IMR-90 (cell line): ENCODE measurements around the gene BASP1.

ENCODE experiments used
- CEBPB ChIP-seq: IDR thresholded peaks from 2 replicates; pipeline ENCODE4 v1.6.1; 2012; ENCODE audit warnings: low read depth, low read length, improper control_type of control experiment
- RCOR1 ChIP-seq: IDR thresholded peaks from 2 replicates; pipeline ENCODE4 v1.6.1; 2012; ENCODE audit warnings: mild to moderate bottlenecking, low read length, improper control_type of control experiment; ENCODE audit not compliant: insufficient replicate concordance
- TF ChIP-seq, protein P1 (sequence below): conservative IDR thresholded peaks from 2 replicates; pipeline ENCODE4 v1.5.1; 2012; ENCODE audit warnings: mild to moderate bottlenecking, low read depth, low read length, improper control_type of control experiment

DNA sequence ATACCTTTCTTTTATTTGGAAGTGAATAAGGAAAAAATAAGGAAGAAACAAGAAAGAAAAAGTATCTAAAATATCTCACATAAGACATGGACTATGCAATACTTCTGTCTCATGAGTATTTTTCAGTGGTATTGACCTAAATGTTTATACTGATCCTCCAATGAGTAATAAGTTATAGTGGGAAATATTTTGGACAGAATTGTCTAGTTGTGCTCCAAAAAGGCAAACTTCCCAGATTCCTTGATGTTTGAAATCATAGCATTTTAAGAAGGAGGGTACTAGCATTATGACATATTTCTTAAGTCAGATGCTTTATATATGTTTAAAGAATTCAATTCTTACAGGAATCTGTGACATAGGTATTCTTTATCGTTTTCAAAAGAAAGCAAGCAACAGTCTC lies 34.5 kb upstream of the BASP1 start:
- no peak for TF ChIP-seq RCOR1
- TF ChIP-seq, protein P1, sequence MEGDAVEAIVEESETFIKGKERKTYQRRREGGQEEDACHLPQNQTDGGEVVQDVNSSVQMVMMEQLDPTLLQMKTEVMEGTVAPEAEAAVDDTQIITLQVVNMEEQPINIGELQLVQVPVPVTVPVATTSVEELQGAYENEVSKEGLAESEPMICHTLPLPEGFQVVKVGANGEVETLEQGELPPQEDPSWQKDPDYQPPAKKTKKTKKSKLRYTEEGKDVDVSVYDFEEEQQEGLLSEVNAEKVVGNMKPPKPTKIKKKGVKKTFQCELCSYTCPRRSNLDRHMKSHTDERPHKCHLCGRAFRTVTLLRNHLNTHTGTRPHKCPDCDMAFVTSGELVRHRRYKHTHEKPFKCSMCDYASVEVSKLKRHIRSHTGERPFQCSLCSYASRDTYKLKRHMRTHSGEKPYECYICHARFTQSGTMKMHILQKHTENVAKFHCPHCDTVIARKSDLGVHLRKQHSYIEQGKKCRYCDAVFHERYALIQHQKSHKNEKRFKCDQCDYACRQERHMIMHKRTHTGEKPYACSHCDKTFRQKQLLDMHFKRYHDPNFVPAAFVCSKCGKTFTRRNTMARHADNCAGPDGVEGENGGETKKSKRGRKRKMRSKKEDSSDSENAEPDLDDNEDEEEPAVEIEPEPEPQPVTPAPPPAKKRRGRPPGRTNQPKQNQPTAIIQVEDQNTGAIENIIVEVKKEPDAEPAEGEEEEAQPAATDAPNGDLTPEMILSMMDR, result no peak
- TF ChIP-seq CEBPB, result peak; percentile 21; the same call in 1 of the 2 replicates
